Measurements from ENCODE around the gene SMIM33. TPM values are rescaled to one million over a fixed set of nuclear protein-coding genes. Genes with fewer than 3 reads are reported as not detected.

Gene SMIM33
- polyA plus RNA-seq, 1 donor from 2014 or later = not detected

GRCh38 chr5:139462586-139463276, 8.1 kb upstream of the SMIM33 start, which contains the start of gene ECSCR:
TSS of gene ECSCR (minus strand) at chr5:139462743. CDS start at chr5:139462670, 73 bp downstream.
- H2AFZ ChIP-seq (ENCODE audit: low read depth, low read length) = no peak within 1 kb of the TSS
- no peaks in the 10 kb centered on the region for H3K9me3 ChIP-seq (ENCODE audit: low read length)
- H3K36me3 ChIP-seq (ENCODE audit: insufficient read depth, low read length) = no peaks in the 10 kb centered on the region
- TF ChIP-seq EP300 (conservative IDR thresholded peaks at IDR 0.05; ENCODE audit: poor library complexity, severe bottlenecking) = no peak
- no peak for TF ChIP-seq RAD21 (conservative IDR thresholded peaks at IDR 0.05)
- no peak for TF ChIP-seq CTCF (IDR thresholded peaks at IDR 0.05; ENCODE audit: poor library complexity, severe bottlenecking)
- no peak for TF ChIP-seq SMC3 (conservative IDR thresholded peaks at IDR 0.05; ENCODE audit: poor library complexity)
- TF ChIP-seq MXI1 (conservative IDR thresholded peaks at IDR 0.05; ENCODE audit: poor library complexity, severe bottlenecking) = no peak
- TF ChIP-seq EZH2 (IDR thresholded peaks at IDR 0.05; ENCODE audit: borderline replicate concordance, insufficient read depth, low read length, poor library complexity, severe bottlenecking) = no peak
- TF ChIP-seq TAF1 (IDR thresholded peaks at IDR 0.05; ENCODE audit: low read depth) = no peak
- TF ChIP-seq POLR2AphosphoS5 (IDR thresholded peaks at IDR 0.05) = no peak
- TF ChIP-seq, protein P1, sequence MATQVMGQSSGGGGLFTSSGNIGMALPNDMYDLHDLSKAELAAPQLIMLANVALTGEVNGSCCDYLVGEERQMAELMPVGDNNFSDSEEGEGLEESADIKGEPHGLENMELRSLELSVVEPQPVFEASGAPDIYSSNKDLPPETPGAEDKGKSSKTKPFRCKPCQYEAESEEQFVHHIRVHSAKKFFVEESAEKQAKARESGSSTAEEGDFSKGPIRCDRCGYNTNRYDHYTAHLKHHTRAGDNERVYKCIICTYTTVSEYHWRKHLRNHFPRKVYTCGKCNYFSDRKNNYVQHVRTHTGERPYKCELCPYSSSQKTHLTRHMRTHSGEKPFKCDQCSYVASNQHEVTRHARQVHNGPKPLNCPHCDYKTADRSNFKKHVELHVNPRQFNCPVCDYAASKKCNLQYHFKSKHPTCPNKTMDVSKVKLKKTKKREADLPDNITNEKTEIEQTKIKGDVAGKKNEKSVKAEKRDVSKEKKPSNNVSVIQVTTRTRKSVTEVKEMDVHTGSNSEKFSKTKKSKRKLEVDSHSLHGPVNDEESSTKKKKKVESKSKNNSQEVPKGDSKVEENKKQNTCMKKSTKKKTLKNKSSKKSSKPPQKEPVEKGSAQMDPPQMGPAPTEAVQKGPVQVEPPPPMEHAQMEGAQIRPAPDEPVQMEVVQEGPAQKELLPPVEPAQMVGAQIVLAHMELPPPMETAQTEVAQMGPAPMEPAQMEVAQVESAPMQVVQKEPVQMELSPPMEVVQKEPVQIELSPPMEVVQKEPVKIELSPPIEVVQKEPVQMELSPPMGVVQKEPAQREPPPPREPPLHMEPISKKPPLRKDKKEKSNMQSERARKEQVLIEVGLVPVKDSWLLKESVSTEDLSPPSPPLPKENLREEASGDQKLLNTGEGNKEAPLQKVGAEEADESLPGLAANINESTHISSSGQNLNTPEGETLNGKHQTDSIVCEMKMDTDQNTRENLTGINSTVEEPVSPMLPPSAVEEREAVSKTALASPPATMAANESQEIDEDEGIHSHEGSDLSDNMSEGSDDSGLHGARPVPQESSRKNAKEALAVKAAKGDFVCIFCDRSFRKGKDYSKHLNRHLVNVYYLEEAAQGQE (IDR thresholded peaks at IDR 0.05; ENCODE audit: borderline replicate concordance) = no peak
- no peaks in the 10 kb centered on the region for H3K9me2 ChIP-seq (ENCODE audit: insufficient read depth, low read length)
- H3F3A ChIP-seq (ENCODE audit: insufficient read depth, low read length, poor library complexity, severe bottlenecking) = no peaks in the 10 kb centered on the region
- H3K4me2 ChIP-seq (ENCODE audit: low read length) = no peak within 1 kb of the TSS
- H3K9ac ChIP-seq (ENCODE audit: low read length) = no peak within 1 kb of the TSS
- no peaks in the 10 kb centered on the region for H3K27me3 ChIP-seq (ENCODE audit: insufficient read depth, low read depth, low read length)
- no peak within 1 kb of the TSS for H3K4me3 ChIP-seq (ENCODE audit: low read length)
- no peak within 1 kb of the TSS for H3K27ac ChIP-seq (ENCODE audit: low read length)
- no peaks in the 10 kb centered on the region for H4K20me1 ChIP-seq (ENCODE audit: insufficient read depth)
- H3K79me2 ChIP-seq (replicated peaks; ENCODE audit: insufficient read depth, low read length) = no peaks in the 10 kb centered on the region

GRCh38 chr5:139468421-139468931, 2.3 kb upstream of the SMIM33 start:
- H3K79me2 ChIP-seq (replicated peaks; ENCODE audit: insufficient read depth, low read length) = no peaks in the 10 kb centered on the region
- H3K9me2 ChIP-seq (ENCODE audit: insufficient read depth, low read length) = no peaks in the 10 kb centered on the region
- H2AFZ ChIP-seq (ENCODE audit: low read depth, low read length) = no peak overlapping the region
- H3K9ac ChIP-seq (ENCODE audit: low read length) = no peak overlapping the region
- no peaks in the 10 kb centered on the region for H3K9me3 ChIP-seq (ENCODE audit: low read length)
- no peak overlapping the region for H3K4me3 ChIP-seq (ENCODE audit: low read length)
- no peak overlapping the region for H3K4me2 ChIP-seq (ENCODE audit: low read length)
- H3F3A ChIP-seq (ENCODE audit: insufficient read depth, low read length, poor library complexity, severe bottlenecking) = no peaks in the 10 kb centered on the region
- no peaks in the 10 kb centered on the region for H3K36me3 ChIP-seq (ENCODE audit: insufficient read depth, low read length)
- no peaks in the 10 kb centered on the region for H4K20me1 ChIP-seq (ENCODE audit: insufficient read depth)
- no peak for TF ChIP-seq CTCF (IDR thresholded peaks at IDR 0.05; ENCODE audit: poor library complexity, severe bottlenecking)
- TF ChIP-seq POLR2AphosphoS5 (IDR thresholded peaks at IDR 0.05) = no peak
- no peak for TF ChIP-seq EZH2 (IDR thresholded peaks at IDR 0.05; ENCODE audit: borderline replicate concordance, insufficient read depth, low read length, poor library complexity, severe bottlenecking)
- no peak for TF ChIP-seq TAF1 (IDR thresholded peaks at IDR 0.05; ENCODE audit: low read depth)
- TF ChIP-seq SMC3 (conservative IDR thresholded peaks at IDR 0.05; ENCODE audit: poor library complexity) = no peak
- no peak for TF ChIP-seq RAD21 (conservative IDR thresholded peaks at IDR 0.05)
- TF ChIP-seq MXI1 (conservative IDR thresholded peaks at IDR 0.05; ENCODE audit: poor library complexity, severe bottlenecking) = no peak
- TF ChIP-seq, protein P1 (IDR thresholded peaks at IDR 0.05; ENCODE audit: borderline replicate concordance) = no peak
- TF ChIP-seq EP300 (conservative IDR thresholded peaks at IDR 0.05; ENCODE audit: poor library complexity, severe bottlenecking) = no peak
- H3K27me3 ChIP-seq (ENCODE audit: insufficient read depth, low read depth, low read length) = no peaks in the 10 kb centered on the region
- no peak overlapping the region for H3K27ac ChIP-seq (ENCODE audit: low read length)
